Epidermal melanocyte (primary cell): ENCODE measurements around the gene CUL1.

Experiments used
- DNase-seq: peaks from one replicate; pipeline ENCODE4 v3.0.0; 2011; ENCODE audit warnings: low spot score; ENCODE audit not compliant: insufficient read length

Gene CUL1

GRCh38 chr7:148717266-148717793 is 18.6 kb downstream of the CUL1 start:
- no peak for DNase-seq

- DNase-seq: no peak
Observed at GRCh38 chr7:148718431-148718830, 19.7 kb downstream of the CUL1 start.

DNA sequence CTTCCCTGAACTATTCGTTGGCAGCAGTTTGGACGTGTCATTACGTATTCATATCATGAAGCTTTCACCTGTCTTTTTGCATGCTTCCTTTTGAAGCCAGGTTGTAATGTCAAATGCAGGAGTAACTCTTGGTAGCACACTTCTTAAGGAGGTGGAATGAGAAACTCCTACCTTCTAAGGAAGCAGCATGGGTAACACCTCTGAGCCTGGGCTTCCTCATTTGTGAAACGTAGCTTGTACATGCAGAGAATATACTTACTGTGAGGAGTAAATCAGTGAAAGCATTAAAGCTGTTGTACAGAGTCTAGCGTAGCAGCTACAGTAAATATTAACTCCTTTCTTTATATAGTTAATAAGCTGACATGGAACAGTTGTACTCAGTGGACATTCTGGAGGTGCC is 21.1 kb downstream of the CUL1 start:
- DNase-seq: no peak

DNA sequence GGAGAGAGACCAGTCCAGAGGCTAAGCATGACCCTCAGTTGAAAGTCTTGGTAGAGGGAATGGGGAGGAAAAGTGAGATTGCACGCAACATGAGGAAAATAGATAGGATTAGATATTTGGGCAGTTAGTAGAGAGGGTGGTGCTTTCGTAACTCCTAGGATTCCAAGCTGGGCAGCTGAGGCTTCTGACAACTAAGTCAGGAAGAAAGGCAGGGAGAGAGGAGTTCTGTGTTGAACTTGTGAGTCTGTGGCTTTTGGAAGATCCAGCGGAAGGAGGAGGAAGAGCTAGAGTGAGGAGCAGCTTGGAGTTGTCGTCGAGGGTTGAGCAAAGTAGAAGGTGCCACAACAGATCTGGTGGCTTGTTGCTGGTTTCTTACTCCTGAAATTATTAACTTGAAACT is 21.8 kb downstream of the CUL1 start:
- DNase-seq: no peak

DNA sequence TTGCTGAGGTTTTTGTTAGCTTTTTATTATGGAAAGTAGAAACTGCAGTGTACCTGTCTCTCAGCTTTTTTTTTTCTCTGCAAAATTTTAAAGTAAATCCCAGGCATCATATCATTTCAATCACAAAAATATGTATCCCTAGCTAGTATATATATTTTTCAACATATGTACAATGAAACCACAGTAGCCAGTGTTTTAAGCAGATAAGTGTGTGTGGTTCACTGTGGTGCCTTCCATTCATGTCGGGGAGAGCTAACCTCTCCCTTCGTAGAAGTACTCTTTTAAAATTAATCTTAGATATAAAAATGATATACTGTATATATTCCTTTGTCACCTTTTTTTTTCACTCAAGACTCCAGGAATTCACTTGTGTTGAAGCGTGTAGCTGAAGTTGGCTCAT is 22.7 kb downstream of the CUL1 start:
- no peak for DNase-seq

DNA sequence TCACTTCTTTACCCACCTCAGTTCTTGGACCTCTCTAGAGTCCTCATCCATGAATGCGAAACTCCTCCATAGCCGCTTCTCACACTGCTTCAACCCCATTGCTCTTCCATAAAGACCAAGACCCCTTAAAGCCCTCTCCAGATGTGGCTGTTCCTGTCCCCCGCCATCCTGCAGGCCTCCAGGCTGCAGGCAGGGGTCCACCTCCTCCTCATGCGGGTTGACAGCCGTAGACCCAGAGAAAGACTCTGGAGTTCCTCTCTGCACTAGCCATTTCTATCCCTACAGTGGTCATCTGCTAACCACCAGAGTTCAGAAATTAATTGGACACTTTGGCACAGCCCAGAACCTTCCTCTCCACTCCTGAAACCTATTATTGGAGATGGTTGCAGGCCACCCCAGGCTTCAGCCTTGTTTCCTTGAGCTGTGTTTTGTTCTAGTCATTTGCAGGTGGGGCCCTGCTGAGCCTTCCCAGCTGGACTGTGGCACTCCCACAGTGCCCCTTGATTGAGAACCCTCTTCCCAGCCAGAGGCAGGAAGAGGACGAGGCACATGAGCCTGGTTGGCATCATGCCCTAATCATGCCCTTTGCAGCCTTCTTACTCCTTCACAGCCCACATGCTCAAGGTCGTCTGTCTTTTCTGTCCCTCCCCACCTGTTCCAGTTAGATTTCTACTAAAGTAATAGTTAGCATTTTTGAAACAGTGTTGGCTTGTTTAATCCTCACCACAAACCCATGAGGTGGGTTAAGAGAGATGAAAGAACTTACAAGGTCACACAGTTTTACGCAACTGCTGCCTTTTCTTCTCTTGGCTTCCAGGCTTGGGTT is 23.9 kb downstream of the CUL1 start:
- no peak for DNase-seq

GRCh38 chr7:148723166-148723559 is 24.5 kb downstream of the CUL1 start:
- DNase-seq: no peak

- DNase-seq: no peak
Observed at GRCh38 chr7:148723846-148724245, 25.1 kb downstream of the CUL1 start.

DNA sequence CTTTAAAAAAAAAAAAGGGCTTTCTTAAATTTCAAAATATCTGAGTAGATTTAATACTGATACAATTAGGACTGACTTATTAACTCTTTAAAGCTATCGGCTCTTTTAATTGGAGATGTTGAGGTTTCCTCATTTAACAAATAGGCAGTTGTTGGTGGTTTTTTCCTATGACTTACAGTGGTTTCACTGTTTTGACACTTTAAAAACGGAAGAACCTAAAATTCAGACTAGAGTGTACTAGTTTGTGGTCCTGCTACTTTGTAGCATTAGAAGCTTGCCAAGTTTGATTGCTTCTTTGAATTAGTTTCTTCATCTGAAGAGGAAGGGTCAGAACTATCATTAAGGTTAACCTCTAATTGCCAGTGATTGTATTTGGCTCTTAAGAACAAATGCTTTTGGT is 27.7 kb downstream of the CUL1 start:
- no peak for DNase-seq

GRCh38 chr7:148727501-148728278 is 29.0 kb downstream of the CUL1 start:
- DNase-seq: no peak

GRCh38 chr7:148729984-148730733 is 31.5 kb downstream of the CUL1 start:
- no peak for DNase-seq

DNA sequence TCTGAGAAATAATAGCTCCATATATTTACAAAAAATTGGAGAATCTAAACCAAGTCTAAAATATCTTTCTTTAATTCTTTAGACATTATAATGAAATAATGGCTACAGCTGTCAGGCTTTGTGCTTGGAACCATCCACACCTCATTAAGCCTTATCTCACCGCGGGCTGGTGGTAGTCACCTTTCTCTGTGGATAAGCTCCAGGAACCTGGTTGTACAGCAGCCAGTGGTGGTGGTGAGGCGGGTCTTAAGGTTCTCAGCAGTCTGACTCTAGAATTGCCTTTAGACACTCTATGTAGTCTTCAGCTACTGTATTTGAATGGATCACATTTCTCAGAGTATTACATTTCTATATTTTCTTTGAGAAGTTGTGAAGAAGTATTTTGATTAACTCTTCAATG is 34.2 kb downstream of the CUL1 start:
- DNase-seq: no peak

GRCh38 chr7:148733496-148733895 is 34.8 kb downstream of the CUL1 start:
- DNase-seq: no peak

DNA sequence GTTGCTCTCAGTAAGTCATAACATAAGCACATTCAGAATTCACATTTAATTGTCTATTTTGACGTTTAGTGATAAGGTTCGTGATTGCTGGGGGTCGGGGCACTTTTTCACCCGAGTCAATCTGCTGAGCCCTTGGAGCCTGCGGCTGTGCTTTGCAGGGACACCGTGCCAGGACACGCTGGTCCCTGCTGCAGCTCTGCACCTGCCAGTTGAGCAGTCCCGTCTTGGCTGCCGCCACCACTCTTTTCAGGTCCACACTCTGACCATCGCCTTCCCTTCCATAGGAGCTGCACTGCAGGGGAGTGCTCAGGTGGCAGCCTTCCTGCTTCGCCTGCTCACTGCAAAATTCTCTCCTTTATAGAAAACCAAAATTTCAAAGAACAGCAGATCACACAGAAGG is 36.4 kb downstream of the CUL1 start:
- no peak for DNase-seq

DNA sequence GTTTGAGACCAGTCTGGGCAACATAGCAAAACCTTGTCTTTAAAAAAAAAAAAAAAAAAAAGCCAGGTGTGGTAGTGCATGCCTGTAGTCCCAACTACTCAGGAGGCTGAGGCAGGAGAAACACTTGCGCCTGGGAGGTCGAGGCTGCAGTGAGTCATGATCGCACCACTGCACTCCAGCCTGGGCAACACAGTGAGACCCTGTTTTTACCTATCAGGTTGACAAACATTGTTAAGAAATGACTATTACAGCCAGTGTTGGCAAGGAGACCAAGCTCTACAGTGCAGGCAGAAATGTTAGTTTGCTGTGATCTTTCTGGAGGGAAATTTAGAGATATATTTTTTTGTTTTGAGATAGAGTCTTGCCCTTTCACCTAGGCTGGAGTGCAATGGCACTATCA is 37.3 kb downstream of the CUL1 start:
- DNase-seq: no peak

- DNase-seq: no peak
Observed at GRCh38 chr7:148738737-148739535, 40.2 kb downstream of the CUL1 start.

DNA sequence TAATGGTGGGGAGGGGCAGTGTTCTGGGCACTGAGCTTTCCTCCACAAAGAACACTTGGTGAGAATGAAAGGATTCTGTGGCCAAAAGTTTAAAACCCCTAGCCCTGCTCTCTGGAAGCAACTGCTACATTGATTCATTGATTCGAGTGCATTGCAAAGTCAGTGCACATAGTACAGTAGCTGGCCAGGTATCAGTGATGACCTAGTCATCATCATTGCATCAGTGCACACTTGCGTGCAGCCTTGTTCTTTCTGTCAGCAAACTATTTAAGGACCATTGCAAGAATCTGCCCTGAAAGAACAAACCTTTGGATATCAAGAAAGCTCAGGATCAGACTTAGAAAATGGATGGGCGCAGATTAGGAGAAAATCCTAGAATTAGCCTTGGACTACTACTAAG is 47.4 kb downstream of the CUL1 start:
- DNase-seq: no peak

- no peak for DNase-seq
Observed at GRCh38 chr7:148747274-148747673, 48.6 kb downstream of the CUL1 start.

DNA sequence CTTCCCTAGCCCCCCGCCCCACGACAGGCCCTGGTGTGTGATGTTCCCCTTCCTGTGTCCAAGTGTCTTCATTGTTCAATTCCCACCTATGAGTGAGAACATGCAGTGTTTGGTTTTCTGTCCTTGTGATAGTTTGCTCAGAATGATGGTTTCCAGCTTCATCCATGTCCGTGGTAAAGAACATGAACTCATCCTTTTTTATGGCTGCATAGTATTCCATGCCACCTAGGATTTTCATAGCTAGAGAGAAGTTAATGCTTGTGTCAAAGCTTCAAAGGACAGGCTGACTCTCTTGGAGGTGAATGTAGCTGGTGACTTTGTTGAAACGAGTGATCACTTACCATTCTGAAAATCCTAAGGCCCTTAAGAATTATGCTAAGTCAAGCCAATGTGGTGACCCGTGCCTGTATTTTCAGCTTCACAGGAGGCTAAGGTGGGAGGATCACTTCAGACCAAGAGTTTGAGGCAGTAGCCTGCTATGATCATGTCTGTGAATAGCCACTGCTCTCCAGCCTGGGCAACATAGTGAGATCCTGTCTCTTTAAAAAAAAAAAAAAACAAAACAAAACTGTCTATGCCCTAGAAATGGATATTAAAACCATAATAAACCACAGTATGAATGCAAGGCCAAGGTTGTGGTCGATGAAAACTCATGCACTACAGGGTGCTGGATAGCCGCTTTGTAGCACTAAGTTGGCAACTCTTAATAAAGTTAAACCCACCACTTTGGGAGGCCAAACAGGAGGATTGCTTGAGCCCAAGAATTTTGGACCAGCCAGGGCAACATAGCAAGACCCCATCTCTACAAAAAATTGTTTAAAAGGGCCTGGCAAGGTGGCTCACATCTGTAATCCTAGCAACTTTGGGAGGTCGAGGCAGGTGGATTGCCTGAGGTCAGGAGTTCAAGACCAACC is 52.0 kb downstream of the CUL1 start:
- no peak for DNase-seq

DNA sequence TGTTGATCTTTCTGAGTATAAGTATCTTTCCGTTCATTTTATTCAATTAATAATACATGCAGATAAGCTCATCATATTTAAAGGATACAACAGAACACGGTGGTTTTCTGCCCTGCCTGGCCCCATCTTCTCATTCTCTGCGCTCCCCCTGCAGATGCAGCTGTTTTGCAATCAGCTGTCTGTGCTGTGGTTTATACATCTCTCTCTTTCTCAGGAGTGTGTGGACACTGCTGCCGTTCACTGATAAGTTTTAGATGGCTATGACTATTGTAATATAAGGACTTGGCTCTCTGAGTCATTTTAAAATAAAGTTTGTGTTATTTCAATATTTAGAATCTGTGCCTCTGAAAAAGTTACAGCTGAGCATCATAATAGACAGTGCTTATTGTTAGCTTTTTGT is 54.5 kb downstream of the CUL1 start:
- DNase-seq: no peak
